Peyer's patch (tissue), 4 donors: Measurements from ENCODE around the gene ARMH4.

ENCODE experiments used
- POLR2A ChIP-seq, 2 donors: fragments of 450-650 bp; IDR thresholded peaks; one replicate each; pipeline ENCODE4 v1.5.1; 2017; ENCODE audit warnings: antibody characterized with exemption in 2 of 2, mild to moderate bottlenecking in 2 of 2, moderate library complexity in 2 of 2
- TF ChIP-seq, protein P1 (sequence below), 6 experiments: fragments of 450-650 bp in 4 of 6; fragments of 200-600 bp in 2 of 6; sonication (generic) in 1 of 6; IDR thresholded peaks; one replicate each; pipeline ENCODE4 v1.5.1; 2017 to 2019; ENCODE audit warnings: antibody characterized with exemption in 6 of 6, mild to moderate bottlenecking in 3 of 6, moderate library complexity in 1 of 6

DNA sequence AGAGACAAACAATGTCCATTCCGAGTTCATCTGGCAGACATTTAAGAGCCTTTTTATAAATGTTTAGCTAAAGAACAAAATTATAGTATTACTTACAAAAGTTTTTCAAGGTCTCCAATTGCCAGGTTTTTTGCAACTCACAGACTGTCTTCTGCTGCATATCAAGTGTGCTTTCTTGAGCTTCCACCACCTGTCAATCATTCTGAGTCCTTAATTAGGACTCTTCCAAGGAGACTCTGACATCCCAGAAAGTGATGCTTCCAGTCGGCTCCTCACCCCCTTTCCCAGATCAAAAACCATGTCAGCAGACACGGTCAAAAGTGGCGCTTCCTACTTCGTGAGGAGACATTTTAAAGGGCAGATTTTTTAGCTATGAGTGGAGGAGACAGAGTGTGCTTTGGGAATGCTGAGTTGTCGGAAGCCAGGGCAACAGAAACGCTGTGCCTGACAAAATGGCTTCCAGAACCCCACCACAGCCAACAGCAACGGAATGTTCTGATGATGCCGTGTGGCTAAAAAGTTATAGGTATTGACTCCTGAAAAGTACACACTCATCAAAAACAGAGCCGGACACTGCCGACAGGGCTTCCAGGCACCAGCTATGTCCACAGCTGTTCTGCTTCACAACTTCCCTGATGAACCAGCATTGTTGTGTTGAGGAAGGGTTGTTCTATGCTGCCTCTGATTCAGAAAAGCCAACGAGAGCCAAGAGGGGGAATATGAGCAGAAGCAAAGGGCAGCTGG, 170.0 kb downstream of the ARMH4 start:
- TF ChIP-seq, protein P1, sequence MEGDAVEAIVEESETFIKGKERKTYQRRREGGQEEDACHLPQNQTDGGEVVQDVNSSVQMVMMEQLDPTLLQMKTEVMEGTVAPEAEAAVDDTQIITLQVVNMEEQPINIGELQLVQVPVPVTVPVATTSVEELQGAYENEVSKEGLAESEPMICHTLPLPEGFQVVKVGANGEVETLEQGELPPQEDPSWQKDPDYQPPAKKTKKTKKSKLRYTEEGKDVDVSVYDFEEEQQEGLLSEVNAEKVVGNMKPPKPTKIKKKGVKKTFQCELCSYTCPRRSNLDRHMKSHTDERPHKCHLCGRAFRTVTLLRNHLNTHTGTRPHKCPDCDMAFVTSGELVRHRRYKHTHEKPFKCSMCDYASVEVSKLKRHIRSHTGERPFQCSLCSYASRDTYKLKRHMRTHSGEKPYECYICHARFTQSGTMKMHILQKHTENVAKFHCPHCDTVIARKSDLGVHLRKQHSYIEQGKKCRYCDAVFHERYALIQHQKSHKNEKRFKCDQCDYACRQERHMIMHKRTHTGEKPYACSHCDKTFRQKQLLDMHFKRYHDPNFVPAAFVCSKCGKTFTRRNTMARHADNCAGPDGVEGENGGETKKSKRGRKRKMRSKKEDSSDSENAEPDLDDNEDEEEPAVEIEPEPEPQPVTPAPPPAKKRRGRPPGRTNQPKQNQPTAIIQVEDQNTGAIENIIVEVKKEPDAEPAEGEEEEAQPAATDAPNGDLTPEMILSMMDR (IDR thresholded peaks at IDR 0.05), result no peak
- TF ChIP-seq POLR2A (IDR thresholded peaks at IDR 0.05), result no peak
